Hematopoietic multipotent progenitor cell treated with erythropoietin and hydrocortisone succinate and interleukin-3 and kit ligand, for 6 days (in vitro differentiated cells): ENCODE measurements around the gene PPM1K.

Source experiments
- DNase-seq: peaks from one replicate; pipeline ENCODE4 v3.0.0-alpha.2; 2015

PPM1K gene

DNA sequence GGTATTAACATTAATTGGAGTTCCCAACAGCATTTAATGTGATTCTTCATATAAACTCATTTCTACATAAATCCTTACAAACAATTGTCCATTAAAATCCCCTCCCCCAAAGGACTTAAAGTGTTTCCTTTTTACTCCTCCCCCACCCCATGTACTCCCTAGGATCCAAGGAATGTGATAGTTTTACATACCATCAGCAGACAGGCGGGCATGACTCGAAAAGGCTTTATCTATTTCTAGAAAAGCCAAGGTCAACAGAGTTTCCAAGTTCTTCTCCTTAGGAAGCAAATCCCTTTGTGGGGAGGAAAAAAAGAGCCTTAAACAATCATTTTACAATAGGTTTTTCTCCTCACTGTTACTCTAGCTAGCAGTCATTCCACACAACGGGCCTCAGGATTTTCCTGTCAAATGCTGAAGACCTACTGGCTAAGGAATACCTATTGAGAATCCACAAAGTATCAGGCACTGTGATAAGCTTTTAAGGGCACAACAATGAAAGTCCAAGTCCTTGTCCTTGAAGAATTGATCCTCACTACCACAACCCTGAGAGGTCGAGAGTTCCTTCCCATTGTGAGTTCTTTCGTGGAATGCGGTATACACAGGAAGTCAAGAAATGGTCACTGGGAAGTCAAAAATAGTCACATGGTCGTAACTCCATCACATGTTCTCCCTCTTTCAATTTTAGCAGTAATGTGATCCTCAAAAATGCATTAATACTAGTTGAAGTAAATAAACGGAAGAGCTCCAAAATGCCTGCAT lies 7.2 kb downstream of the PPM1K start:
- DNase-seq, result no peak

GRCh38 chr4:88275949-88276515 lies 8.3 kb downstream of the PPM1K start:
- no peak for DNase-seq

DNA sequence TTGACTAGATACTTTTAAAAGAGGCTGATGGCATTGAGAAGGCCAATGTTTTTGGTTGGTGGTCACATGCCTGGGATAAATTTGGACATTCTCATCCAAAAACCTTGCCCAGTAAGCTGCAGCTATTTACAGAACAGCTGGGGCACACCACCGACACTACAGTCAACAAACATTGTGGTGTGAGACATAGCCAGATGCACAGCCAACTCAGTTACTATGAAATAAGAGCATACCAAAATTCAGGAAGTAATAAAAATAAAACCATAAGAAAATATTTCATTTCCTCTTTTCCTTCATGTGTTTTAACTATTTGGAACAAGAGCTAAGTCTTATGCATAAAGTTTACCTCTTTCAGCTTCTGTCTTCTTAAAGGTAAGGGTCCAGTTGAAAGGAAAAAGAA lies 8.8 kb downstream of the PPM1K start:
- DNase-seq, result peak; percentile 15

DNA sequence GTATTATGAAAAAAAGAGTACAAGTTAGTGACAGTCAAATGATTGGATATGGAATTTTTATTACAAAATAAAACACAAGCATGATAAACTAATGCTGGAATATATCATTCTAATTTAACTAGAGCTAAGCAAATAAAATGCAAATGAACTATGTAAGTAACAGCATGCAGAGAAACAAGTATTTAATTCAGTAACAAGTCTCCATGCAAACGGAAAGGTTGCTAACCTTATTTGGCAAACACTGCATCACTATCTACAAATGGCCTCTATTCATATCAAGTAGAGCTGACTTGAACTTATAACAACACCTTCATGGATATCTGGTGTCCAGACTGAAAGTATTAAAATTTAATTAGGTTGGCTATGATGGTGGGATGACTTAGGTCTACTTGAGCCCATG lies 15.4 kb downstream of the PPM1K start:
- no peak for DNase-seq

DNA sequence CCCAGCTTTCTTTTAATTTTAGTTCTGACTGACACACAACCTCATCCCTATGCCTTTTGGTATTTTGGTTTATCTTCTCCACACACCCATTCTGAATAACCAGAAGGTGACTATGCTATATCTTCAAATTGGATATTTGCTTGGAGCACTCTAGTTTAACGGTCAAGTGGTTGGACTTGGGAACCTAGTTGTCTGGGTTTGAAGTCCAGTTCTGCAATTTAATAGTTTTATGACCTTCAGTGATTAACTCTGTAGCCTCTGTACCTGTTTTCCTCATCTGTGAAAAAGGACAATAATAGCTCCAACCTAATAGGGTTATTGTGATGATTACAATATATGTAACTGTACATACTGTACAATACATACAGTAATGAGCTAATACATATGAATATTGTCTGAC lies 20.0 kb downstream of the PPM1K start:
- DNase-seq, result no peak

GRCh38 chr4:88257726-88258125 lies 26.6 kb downstream of the PPM1K start:
- no peak for DNase-seq

GRCh38 chr4:88255111-88255510 lies 29.2 kb downstream of the PPM1K start:
- DNase-seq, result no peak

- no peak for DNase-seq
These were observed 32.4 kb downstream of the PPM1K start for GRCh38 chr4:88251924-88252323.

GRCh38 chr4:88247148-88247547 lies 37.2 kb downstream of the PPM1K start:
- DNase-seq, result no peak

DNA sequence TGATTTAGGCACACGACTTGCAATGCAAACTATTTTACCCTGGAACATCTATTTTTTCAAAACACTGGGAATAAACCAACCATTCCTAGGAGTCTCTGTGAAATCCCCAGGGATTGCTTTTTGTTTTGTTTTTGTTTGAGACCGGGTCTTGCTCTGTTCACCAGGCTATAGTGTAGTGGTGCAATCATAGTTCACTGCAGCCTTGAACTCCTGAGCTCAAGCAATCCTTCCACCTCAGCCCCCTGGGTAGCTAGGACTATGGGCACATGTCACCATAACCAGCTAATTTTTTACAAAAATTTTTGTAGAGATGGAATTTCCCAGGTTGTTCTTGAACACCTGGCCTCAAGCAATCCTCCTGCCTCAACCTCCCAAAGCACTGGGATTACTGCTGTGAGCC lies 37.8 kb downstream of the PPM1K start:
- DNase-seq, result no peak

- no peak for DNase-seq
These were observed 39.4 kb downstream of the PPM1K start for GRCh38 chr4:88244816-88245579.

DNA sequence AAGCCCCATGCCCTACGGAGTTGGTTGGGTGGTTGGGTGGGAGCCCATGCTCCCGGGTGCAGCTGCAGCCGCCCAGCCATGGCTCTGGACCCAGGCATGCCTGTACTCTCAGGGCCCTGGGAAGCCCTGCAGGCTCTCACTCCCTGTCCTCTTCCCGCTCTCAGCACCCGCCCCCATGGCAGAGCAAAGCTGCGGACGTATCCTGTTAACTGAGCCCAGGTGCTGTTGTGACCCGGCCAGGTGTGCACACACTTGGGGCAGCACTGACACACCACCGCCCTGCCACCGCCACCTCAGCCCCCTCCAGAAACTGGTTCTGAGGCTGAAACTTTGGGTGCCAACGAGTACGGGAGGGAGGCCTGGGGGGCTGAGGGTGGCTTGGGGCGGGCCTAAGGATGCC lies 40.3 kb downstream of the PPM1K start:
- DNase-seq, result no peak

GRCh38 chr4:88242144-88242543 lies 42.2 kb downstream of the PPM1K start:
- DNase-seq, result no peak

- DNase-seq, result no peak
These were observed 44.1 kb downstream of the PPM1K start for GRCh38 chr4:88240297-88240714.

DNA sequence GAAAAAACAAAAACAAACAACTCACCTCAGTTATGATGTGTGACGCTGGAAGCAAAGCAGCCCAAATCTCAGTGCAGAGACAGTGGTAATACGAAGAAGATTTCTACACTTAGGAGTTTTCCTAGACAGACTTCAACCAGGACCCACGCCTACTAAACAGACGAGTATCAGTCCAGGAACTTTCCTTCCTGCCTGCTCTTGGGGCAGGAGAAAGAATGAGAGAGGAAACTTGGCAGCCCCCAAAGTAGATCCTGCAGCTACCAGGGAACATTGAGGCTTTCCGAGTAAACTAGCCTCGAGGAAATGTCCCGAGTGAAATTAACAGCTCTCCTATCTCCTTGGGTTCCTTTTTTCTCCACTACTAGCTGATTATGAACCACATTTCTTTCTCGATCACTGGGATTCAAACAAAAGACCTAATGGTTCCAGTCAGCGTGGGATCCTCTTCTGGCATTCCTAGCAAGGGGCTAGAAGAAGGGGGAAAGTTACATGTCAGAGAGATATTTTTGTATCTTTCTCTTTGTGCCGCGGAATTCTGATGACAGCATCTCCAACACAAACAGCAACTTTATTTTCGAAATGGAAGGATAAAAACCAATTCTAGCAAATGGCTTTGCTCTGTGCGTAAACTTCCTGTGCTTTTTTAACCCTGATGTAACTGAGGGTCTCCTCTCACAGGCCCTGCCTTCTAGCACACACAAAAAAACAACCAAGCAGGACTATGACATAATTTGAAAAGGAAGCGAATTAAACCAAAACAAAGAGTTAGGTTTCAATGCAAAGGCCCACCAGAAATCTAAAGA lies 53.2 kb downstream of the PPM1K start:
- no peak for DNase-seq

- peak; percentile 10 for DNase-seq
These were observed 53.9 kb downstream of the PPM1K start for GRCh38 chr4:88230461-88230891.

DNA sequence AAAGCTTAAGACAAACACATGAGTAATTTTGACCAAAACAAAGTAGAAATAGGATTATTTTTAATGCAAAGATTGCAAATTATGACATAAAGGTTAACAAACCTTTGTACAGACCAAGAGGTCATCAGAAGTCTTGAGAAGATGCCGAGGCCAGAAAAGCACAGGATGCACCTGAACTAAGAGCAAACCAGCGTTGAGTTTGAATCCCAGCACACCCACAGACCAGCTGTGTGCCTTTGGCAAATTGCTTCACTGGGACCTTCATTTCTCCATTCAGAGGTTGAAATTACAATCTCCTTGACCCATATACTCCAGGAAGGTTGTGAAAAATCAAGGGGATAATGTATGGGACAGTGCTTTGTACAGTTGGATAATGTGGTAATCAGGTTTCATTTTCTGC lies 56.6 kb downstream of the PPM1K start:
- no peak for DNase-seq

- no peak for DNase-seq
These were observed 58.2 kb downstream of the PPM1K start for GRCh38 chr4:88226143-88226542.

- DNase-seq, result no peak
These were observed 58.9 kb downstream of the PPM1K start for GRCh38 chr4:88225232-88226105.

- no peak for DNase-seq
These were observed 60.8 kb downstream of the PPM1K start for GRCh38 chr4:88223516-88223915.

- DNase-seq, result peak; percentile 87
These were observed 65.3 kb downstream of the PPM1K start for GRCh38 chr4:88219099-88219498.

DNA sequence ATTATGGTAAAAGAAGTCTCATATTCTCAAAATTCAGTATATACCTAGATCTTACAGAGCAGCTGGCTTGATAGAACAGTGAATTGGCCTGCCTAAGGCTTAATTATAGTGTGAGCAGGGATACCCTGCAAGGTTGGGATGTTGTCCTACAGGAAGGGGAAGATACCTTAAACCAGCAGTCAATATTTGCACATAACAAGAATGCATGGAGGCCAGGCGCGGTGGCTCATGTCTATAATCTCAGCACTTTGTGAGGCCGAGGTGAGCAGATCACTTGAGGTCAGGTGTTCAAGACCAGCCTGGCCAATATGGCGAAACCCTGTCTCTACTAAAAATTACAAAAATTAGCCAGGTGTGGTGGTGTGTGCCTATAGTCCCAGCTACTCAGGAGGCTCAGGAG lies 67.2 kb downstream of the PPM1K start:
- DNase-seq, result no peak
